ENCODE measurements around the gene TLE4. TPM values are rescaled to one million over a fixed set of nuclear protein-coding genes. Genes with fewer than 3 reads are reported as not detected.

Gene TLE4
- total RNA-seq, 2 donors from 2014 or later: 17.9 to 54.7 TPM

- Histone ChIP-seq H3K36me3 (replicated peaks in 1 of 2; ENCODE audit: insufficient read depth in 1 of 2, low read depth in 2 of 2) (no peaks in the 10 kb centered on the region), H3K27me3 (no peaks in the 10 kb centered on the region), H3K4me1 (peaks cover 16% of the 10 kb centered on the region), H3K9me3 (no peaks in the 10 kb centered on the region), H3K4me3 (no peak overlapping the region), H3K27ac (peak overlapping the region in 1 of 4 donors; percentile 19)
- peak in 1 of 4 donors; percentile 18 for DNase-seq
- intact Hi-C loops (cut with DNase I): no loop called here
- 63 to 79% methylated on average over 6 of the region's 6 CpGs for WGBS, 2 donors
- ATAC-seq: peak; percentile 33
- TF ChIP-seq POLR2A (IDR thresholded peaks at IDR 0.05) (no peak), CTCF (IDR thresholded peaks at IDR 0.05) (no peak)
Measured at GRCh38 chr9:79623799-79624721, 52.3 kb downstream of the TLE4 start.

- ATAC-seq: no peak
Measured at GRCh38 chr9:79629721-79630120, 58.0 kb downstream of the TLE4 start.

GRCh38 chr9:79630521-79631403 is 59.0 kb downstream of the TLE4 start:
- no peaks in the 10 kb centered on the region for H3K27me3 ChIP-seq
- no peaks in the 10 kb centered on the region for H3K9me3 ChIP-seq
- TF ChIP-seq POLR2A (IDR thresholded peaks at IDR 0.05) (no peak), CTCF (IDR thresholded peaks at IDR 0.05) (no peak)
- H3K36me3 ChIP-seq (replicated peaks in 1 of 2; ENCODE audit: insufficient read depth in 1 of 2, low read depth in 2 of 2): no peaks in the 10 kb centered on the region
- DNase-seq (no peak), ATAC-seq (no peak)
- 77 to 80% methylated on average over 5 of the region's 5 CpGs for WGBS, 2 donors
- H3K4me1 ChIP-seq: no peaks in the 10 kb centered on the region
- no peak overlapping the region for H3K4me3 ChIP-seq
- intact Hi-C loops (cut with DNase I): no loop called here
- no peak overlapping the region for H3K27ac ChIP-seq

More at GRCh38 chr9:79629721-79630120, 58.0 kb downstream of the TLE4 start:
- intact Hi-C loops (cut with DNase I): no loop called here
- H3K36me3 ChIP-seq (replicated peaks in 1 of 2; ENCODE audit: insufficient read depth in 1 of 2, low read depth in 2 of 2): no peaks in the 10 kb centered on the region
- no peaks in the 10 kb centered on the region for H3K27me3 ChIP-seq
- H3K9me3 ChIP-seq: no peaks in the 10 kb centered on the region
- DNase-seq: no peak
- TF ChIP-seq POLR2A (IDR thresholded peaks at IDR 0.05) (no peak), CTCF (IDR thresholded peaks at IDR 0.05) (no peak)
- WGBS, 2 donors: 98 to 100% methylated on average over 2 of the region's 2 CpGs
- H3K4me1 ChIP-seq: no peaks in the 10 kb centered on the region
- H3K4me3 ChIP-seq: no peak overlapping the region
- no peak overlapping the region for H3K27ac ChIP-seq

GRCh38 chr9:79632060-79632459 is 60.3 kb downstream of the TLE4 start:
- WGBS, 2 donors: 94 to 97% methylated on average over 5 of the region's 5 CpGs
- ATAC-seq (no peak), DNase-seq (no peak)
- H3K27me3 ChIP-seq: no peaks in the 10 kb centered on the region
- no peaks in the 10 kb centered on the region for H3K4me1 ChIP-seq
- H3K27ac ChIP-seq: no peak overlapping the region
- H3K36me3 ChIP-seq (replicated peaks in 1 of 2; ENCODE audit: insufficient read depth in 1 of 2, low read depth in 2 of 2): no peaks in the 10 kb centered on the region
- TF ChIP-seq CTCF (IDR thresholded peaks at IDR 0.05): no peak
- TF ChIP-seq POLR2A (IDR thresholded peaks at IDR 0.05): no peak
- H3K9me3 ChIP-seq: no peaks in the 10 kb centered on the region
- no peak overlapping the region for H3K4me3 ChIP-seq
- intact Hi-C loops (cut with DNase I): no loop called here
